BE2C (cell line): ENCODE measurements around the gene SPATA6L.

ENCODE experiments used
- DNase-seq: peaks from one replicate; pipeline ENCODE4 v3.0.0-alpha.2; 2020
- H3K27me3 ChIP-seq: fragments of 250-450 bp; sonication (Bioruptor Pico); 2 replicates; pipeline ENCODE4 v1.5.1; 2020; ENCODE audit warnings: mild to moderate bottlenecking
- H3K36me3 ChIP-seq: fragments of 250-450 bp; sonication (Bioruptor Pico); 2 replicates; pipeline ENCODE4 v1.5.1; 2020; ENCODE audit warnings: mild to moderate bottlenecking
- H3K4me1 ChIP-seq: fragments of 250-450 bp; sonication (Bioruptor Pico); 2 replicates; pipeline ENCODE4 v1.5.1; 2020
- H3K4me3 ChIP-seq: 2 replicates; pipeline ENCODE4 v1.5.1; 2011; ENCODE audit warnings: low read depth, low read length
- H3K9me3 ChIP-seq: fragments of 250-450 bp; sonication (Bioruptor Pico); 2 replicates; pipeline ENCODE4 v1.5.1; 2020
- CTCF ChIP-seq: IDR thresholded peaks from 2 replicates; pipeline ENCODE4 v1.5.1; 2012; ENCODE audit warnings: mild to moderate bottlenecking, low read depth, low read length

SPATA6L gene

GRCh38 chr9:4558371-4558998, 107.8 kb downstream of the SPATA6L start:
- Histone ChIP-seq H3K36me3 (no peaks in the 10 kb centered on the region), H3K4me3 (no peak overlapping the region), H3K4me1 (no peaks in the 10 kb centered on the region), H3K27me3 (no peaks in the 10 kb centered on the region), H3K9me3 (no peaks in the 10 kb centered on the region)
- no peak for DNase-seq
- TF ChIP-seq CTCF, result no peak

- Histone ChIP-seq H3K4me1 (no peaks in the 10 kb centered on the region), H3K4me3 (no peak overlapping the region), H3K9me3 (no peaks in the 10 kb centered on the region), H3K36me3 (no peaks in the 10 kb centered on the region), H3K27me3 (no peaks in the 10 kb centered on the region)
- DNase-seq, result no peak
- no peak for TF ChIP-seq CTCF
Measured at GRCh38 chr9:4555236-4555635, 111.0 kb downstream of the SPATA6L start.

GRCh38 chr9:4553951-4554381, 112.3 kb downstream of the SPATA6L start:
- no peak for TF ChIP-seq CTCF
- H3K9me3 ChIP-seq, result no peaks in the 10 kb centered on the region
- H3K4me3 ChIP-seq, result no peak overlapping the region
- no peak for DNase-seq
- H3K4me1 ChIP-seq, result no peaks in the 10 kb centered on the region
- no peaks in the 10 kb centered on the region for H3K27me3 ChIP-seq
- H3K36me3 ChIP-seq, result no peaks in the 10 kb centered on the region

GRCh38 chr9:4550777-4551484, 115.3 kb downstream of the SPATA6L start:
- Histone ChIP-seq H3K4me3 (no peak overlapping the region), H3K27me3 (no peaks in the 10 kb centered on the region), H3K9me3 (no peaks in the 10 kb centered on the region), H3K36me3 (no peaks in the 10 kb centered on the region), H3K4me1 (no peaks in the 10 kb centered on the region)
- no peak for TF ChIP-seq CTCF
- no peak for DNase-seq

GRCh38 chr9:4549751-4550295, 116.5 kb downstream of the SPATA6L start:
- Histone ChIP-seq H3K4me3 (no peak overlapping the region), H3K4me1 (no peaks in the 10 kb centered on the region), H3K27me3 (no peaks in the 10 kb centered on the region), H3K36me3 (no peaks in the 10 kb centered on the region), H3K9me3 (no peaks in the 10 kb centered on the region)
- no peak for DNase-seq
- TF ChIP-seq CTCF, result no peak
